NCI-H2081 (cell line): ENCODE measurements around the gene JCAD.

Experiments
- DNase-seq, 2 experiments: peaks; one replicate each; lab custom pipeline; 2025; lab: John Stamatoyannopoulos, UW

The JCAD gene

DNA sequence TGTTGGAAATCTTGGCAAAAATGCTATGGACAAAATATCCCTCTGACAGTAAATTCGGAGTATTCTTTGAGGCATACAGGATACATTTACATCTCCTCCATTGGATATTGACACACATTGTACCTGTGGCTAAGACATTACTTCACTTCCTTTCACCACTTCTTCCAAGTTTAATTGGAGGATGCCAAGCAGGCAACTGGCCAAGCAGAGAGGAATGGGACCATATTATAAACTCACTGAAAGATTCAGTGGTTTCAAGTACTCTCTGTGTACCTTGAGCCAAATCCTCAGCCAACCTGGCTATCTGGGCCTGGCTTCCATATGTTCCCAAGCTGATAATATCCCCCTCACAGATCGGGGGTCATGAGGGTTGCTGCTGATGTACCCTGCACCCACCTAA lies 14.7 kb upstream of the JCAD start:
- DNase-seq: no peak

DNA sequence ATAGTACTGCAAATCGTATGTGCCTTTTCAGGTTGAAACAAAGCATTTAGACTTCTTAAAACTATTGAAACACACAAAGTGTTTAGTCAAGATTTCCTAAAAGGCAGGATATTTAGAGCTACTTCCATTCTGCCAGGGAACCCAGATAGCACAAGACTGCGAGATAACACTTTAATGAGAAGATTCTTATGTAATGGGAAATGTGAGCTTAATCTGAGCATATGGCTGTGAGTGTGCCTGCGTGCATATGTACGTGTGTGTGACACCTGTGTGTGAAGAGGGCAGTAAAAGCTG lies 14.3 kb upstream of the JCAD start:
- no peak for DNase-seq

DNA sequence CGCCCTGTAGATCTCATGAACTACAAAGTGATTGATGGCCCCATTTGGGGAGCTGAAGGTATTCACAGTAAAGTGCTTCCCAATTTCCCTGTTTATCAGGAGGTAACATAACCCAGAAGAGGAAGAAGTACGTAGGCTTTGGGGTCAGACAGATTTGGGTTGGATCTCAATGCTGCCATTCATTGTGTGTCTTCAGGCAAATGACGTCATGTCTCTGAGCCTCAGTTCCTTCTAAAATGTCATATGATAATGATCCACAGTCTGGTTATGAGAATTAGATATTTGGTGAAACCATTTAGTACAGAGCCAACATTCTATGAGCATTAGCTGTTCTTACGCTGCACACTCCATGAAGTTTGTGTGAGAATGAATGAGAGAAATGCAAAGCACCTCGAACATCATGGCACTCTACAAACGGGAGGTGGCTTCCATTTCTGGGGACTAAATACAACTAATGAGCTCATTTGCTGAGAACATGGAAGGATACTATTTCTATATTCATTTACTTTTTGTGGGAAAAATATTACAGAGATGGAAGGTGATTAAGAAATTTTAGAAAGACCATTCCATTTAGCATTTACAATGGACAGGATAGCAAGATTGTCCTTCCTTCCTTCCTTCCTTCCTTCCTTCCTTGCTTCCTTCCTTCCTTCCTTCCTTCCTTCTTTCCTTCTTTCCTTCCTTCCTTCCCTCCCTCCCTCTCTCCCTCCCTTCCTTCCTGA lies 13.8 kb upstream of the JCAD start:
- no peak for DNase-seq

DNA sequence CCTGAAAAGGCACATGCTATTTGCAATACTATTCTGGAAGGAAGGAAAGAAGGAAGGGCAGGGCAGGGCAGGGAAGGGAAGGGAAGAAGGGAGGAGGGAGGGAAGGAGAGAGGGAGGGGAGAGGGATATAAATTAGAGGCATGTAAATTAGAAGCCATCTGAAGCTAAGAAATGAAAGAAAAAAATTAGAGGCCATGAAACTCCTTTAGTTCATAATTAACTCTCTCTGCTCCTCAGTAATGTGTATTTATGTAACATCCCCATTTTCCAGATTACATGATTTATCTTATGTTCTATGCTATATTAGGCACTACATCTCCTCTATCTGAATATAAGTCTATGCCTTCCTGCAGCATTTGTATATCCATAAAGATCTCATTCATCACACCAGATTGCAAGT lies 12.7 kb upstream of the JCAD start:
- no peak for DNase-seq

DNA sequence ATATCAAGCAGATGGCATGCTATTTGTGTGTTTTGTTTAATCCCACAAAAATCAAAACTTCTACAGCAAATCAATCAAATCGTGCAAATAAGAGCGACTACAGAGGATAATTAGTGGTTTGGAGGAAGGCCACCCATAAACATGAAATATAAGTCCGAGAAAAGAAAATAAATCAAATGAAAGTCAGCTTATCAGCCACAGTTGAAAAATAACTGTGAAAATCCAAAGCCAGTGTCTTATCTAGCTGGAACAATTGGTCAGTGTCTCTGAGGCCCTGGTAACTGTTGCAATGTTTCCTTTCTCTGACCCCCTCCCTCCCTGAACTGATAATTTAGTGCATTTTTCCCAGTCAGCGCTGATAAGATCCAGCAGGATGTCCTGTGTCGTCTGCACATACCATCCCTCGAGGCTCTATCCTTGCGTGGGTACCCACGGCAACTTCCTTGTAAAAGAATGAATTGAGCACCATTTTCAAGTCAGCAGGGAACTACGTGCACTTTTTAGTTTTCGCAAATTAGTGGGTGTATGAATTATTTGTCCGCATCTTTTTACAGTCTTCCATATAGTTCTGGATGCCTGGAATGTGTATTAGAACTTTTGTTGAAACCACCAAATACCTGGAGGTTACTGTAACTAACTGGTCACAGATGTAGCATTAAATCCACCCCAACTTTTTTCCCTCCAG lies 10.8 kb upstream of the JCAD start:
- DNase-seq: no peak

DNA sequence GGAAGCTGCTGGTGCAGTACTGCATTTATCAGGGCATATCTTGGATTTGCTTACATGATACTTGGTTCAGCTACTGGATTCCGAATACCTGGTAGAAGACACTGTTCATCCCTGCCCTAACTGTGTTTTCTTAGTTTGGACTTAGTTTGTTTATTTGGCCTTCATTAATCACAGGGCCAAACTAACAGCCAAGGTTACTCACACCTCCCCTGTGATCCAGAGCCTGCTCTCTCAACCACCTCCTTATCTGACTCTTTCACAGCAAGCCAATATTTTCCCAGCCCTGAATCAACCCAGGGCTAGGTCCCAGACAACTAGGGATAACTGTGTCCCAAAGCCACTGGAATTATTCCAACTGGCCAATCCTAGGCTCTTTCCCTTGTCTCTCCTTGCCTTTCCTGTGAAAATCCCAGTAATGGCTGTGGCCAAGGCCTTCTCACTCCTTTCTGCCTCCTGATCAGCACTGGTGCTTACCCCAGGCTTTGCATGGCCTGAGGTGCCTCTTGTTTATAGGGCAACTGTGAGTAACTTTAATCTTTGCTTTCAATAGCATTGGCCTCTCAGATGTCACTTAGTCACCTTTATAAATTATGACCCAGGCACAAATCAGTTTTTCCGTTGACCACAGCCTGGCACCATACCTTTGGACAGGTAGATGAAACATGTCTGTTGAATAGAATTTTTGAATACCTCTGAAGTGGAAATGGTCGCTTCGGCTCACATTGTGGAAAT lies 9.3 kb upstream of the JCAD start:
- no peak for DNase-seq

DNA sequence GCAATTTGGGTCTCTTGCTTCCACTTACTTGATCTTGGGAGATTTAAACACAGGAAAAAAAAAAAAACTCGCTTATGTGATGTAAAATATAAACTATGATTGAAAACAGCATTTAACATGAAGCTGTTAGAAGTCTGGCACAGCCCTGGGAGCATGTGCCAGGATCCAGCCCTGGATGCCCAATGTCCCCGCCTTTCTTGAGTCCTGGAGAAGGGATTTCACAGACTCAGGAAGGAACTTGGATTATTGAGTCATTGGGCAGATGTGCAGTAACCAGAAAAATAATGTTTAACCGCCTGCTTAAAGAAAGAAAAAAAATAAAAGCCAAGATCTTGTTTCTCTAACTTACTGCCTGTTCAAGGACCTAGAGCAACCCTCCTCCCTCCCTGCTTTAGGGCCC lies 3.7 kb upstream of the JCAD start:
- DNase-seq: no peak

DNA sequence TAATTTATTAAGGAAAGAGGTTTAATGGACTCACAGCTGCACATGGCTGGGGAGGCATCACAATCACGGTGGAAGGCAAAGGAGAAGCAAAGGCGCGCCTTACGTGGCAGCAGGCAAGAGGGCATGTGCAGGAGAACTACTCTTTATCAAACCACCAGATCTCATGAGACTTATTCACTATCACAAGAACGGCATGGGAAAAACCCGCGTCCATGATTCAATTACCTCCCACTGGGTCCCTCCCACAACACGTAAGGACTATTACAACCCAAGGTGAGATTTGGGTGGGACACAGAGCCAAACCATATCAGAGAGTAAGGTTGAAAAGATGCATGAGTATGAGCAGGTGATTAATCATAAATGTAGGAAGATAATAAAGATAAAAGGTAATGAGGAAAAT lies 3.2 kb upstream of the JCAD start:
- DNase-seq: no peak

DNA sequence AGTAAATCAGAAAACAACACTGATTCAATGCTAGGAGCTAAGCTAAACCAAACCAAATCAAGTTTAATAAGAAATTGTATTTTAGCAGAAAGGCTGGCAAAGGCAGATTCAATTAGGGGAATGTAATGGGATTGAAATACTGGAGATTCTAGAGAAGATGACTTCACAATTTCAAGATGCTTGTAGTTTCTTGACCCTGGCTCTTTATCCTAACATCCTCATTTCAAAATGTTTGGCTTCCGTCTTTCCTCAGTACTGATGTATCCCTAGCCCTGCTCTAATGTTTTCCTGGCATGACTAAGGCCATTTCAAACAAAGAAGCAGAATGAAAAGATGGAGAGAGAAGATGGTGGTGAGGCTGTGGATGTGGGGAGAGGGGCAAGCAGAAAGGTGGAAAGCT lies 2.7 kb upstream of the JCAD start:
- DNase-seq: no peak

DNA sequence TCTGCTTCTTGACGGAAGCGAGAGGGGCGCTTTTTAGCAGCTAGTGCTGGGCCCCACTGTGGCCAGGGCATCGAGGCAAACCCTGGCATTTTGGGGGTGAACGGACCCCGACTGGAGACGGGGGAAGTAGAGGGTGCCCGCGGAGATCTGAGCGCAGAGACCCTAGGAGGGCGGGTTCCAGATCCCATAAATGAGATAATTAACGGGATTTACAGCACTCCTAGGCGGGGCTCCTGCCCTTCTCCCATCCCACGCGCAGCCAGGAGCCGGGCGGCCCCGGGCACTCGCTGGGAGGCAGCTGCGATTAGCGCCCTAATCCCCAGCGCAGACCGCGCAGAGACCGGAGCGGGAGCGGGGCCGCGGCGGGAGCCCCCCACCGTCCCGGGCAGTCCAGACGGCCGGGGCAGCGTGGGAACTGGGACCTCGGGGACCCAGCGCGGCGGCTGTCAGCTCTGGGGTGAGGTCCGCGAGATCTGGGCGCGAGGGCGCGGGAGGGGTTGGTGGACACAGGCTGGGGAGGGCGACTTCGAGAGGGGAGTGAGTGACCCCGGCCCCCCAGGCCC lies 735 bp downstream of the JCAD start:
- DNase-seq: no peak

DNA sequence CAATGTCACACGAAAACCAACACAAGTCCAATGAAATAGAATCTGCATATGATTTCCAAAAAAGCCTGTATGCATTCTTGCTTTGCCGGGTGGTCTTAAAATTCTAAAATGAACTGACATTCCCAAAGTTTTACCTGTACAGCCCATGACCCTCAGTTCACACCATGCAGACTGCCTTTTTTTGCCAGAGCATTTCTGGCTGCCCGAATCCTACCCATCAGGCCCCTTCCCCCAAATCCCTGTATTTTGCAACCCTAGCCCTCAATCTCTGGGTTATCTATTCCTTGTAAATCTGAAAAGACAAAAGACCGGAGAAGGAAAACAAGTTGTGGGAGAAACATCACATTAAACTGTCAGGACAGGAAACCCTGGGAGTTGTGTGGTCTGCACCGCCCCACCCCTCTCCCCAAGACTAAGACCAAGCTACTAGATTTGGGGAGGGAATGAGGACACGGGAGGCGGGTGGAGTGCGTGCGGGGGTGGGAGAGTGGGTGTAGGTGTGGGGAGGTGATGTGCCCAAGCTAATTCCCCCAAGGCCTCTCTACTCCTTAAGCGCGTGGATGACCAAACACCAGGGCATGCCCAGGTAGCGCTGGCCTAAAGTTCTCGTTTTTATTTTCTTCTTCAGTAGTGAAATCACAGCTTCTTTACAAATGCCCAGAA lies 1.4 kb downstream of the JCAD start:
- no peak for DNase-seq

DNA sequence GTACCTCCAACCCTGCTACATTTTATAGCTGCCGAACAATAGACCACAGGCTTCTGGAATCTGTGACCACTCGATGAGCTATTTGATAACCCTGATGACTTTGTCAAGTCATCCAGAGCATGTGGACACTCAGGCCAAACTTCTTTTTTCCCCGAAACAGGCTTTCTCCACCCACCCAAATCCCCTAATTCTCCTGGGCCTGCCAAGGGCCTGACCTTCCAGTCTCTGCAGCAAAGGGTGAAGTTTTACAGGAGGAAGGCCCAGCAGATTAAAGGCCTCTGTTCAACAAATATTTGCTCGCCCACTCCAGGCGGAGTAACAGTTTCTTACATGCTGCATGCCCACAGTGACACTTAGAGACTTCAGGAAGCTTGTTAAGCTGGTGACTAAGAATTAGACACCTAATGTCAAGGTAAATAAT lies 2.0 kb downstream of the JCAD start:
- no peak for DNase-seq

DNA sequence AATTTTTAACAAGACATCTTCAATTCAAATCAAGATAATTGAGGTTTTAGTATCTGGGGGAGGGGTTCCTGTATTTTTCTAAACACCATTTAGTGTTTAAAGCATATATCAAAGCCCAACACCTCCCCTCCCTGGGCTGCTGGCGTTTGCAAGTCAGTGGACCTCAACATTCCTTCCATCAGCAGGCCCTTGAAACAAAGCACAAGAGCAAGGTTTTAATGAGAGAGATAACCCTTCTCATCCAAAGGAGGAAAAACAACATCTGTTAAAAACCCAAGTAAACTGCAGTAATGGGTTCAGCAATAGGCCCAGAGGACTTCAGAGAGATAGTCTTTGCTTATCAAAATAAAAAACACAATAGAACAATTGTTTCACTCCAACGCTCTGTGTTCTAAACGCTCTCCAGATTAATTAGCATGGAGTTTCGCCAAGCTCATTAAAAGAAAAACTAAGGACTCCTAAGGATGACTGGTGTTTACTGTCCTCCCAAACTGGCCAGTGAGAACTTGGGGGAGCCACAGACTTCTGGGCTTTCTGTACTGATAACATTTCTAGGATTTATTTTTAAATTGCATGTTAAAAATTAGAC lies 2.5 kb downstream of the JCAD start:
- no peak for DNase-seq

DNA sequence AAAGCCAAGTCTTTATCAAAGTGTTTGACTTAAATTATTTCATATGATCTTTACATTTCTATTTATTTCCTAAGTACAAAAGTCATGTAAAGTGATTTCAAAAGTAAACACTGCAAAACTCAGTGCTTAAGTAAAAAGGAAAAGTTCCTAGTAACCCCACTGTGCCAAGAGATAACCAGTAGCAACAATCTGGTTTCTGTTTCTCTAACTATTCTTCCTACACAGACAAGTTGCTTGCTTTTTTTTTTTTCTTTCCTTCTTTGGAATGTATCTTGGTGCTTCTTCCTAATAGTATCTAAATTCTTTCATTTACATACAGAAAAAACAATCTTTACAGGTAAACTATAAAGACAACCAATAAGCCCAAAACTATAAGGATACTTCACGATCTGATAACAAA lies 3.1 kb downstream of the JCAD start:
- DNase-seq: no peak

DNA sequence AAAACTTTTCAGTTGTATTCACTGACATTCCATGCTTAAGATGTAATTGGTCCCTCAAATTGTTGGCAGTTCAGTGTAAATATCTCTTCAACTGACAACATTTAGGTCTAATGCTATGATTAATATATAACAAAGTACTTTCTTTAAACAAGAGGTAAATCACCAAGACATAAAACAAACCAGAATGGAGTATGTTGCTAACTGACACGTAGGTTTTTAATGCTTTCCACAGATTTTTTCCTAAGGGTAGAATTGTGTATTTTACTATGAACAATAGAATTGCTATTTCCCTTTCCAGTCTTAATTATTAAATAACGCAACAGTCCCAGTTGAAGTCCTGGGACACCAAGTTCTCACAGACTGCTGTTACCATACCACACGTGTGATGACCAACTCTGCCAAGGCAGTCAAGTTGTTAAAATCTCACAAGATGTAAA lies 4.1 kb downstream of the JCAD start:
- no peak for DNase-seq

DNA sequence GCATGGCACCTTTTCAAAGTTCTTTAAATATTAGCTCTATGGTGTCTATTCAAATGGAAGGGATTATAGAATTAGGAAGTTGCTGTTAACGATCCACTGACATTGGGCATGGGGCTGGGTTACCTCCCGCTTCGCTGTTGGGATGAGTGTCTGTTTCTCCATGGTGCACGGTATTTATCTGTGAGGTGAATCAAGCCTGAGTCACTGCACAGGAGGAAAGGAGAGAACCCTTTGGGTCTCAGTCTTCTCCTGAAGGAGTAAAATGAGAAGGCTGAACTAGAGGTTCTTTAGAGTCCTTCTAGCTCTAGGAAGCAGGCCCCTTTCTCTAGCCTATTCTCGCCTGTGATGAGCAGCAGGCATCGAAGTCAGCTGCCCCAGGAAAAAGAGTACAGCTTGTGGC lies 7.3 kb downstream of the JCAD start:
- no peak for DNase-seq

DNA sequence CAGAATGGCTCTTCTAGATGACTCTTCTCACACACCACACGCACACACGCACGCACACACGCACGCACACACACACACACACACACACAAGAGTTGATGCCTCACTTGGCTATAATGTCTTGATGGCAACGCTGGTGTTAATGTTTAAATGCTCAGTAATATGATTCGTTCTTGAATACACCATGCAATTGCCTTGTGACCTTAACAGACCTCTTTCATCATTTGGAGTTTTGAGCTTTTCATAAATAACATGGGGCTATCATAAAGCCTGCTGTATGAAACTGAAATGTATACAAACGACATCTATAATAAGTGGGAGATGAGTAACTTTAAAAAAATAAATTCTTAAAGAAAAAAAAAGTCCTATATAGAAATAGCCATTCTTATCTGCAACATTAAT lies 8.2 kb downstream of the JCAD start:
- no peak for DNase-seq

DNA sequence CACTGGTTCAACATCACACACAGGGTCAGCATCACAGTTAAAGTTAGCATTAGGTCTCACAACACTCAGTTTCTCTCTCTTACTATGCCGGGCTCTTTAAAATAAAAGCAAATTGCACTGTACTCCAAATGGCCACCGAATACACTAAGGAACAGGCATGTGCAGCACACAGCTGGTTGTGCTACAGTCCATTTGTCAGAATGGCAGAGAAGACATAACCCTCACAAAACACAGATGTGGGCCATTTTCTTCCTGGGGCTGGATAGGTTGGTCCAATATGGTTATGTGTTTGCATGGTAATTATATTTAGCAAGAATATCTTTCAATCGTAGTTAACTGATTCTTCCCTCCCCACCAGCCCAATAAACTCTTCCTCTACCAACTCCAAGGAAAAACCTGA lies 9.0 kb downstream of the JCAD start:
- no peak for DNase-seq

DNA sequence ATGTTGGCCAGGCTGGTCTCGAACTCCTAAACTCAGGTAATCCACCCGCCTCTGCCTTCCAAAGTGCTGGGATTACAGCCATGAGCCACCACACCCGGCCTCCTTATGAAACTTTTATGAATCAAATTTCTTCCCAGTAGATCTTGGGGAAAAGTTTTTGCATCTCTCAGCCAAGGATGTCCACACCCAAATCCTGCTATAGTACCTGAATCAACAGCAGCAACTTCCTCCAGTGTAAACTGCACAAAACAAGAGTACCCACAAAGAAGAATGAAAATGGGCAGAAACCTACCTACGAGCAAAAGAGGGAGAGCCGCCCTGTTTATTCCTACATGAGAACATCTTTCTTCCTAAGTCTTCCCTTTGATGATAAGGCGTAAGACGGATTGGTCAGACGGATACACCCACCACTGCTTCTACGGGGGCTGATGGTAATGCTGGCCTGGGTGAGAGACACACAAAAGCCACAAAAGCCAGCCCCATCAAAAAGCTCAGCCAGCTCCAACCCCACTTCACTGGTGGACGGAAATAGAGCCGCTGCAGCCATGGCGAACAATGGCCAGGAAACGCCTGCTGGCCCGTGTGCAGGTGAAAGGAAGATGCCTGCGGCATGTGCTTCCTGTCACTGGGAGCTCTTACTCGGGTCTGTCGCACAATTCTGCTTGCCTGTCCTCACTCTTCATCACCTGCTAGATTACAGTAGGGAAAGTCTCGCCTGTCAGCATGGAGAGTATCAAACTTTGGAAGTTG lies 10.4 kb downstream of the JCAD start:
- DNase-seq: peak; percentile 35 to 69

DNA sequence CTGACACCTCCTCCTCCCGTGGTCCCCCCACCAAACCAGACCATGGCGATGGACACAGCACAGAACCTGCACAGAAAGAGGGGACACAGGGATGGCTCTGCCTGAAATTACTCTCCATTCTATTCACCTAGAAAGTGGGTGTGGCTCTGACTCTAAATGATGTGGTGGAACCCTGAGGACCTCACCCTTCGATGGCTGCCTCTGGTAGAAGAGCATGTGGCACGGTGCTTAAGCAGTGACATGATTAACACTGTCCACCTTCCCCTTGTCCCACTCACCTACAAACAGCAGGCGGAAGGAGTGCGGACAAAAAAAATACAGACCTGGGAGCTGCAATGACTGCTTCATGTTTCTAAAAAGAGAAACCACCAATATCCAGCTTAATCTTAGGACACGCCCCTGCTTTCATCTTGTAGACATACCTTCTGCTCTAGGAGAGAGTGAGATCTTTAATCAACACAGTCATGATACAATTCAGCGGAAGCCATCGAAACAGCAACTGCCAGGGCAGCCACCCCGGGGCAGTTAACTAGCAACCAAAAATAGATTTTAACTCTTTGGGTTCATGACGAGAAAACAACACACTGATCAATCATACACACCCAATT lies 11.4 kb downstream of the JCAD start:
- no peak for DNase-seq

DNA sequence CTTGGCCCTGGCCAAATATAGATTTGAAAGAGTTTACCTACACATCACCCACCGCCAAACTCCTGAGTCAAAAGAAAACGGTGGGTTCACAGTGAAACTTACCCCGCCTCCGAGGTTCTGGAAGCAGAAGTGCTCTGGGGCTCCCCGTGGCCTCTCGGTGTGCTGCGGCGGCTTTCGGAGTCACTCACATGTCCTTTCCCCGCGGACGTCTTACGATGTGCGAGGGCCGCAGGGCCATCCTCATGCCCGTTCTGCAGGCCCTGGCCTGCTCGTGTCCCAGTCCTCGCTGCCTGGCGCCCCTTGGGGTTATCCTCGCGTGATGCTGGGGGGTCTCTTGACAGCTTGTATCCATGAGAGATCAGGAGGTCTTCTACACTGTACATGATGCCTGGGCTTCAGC lies 12.0 kb downstream of the JCAD start:
- no peak for DNase-seq
